Right lobe of liver (tissue), 4 donors: ENCODE results near the gene SLC36A3.

Experiments
- POLR2A ChIP-seq: fragments of 450-650 bp; IDR thresholded peaks from one replicate; pipeline ENCODE4 v1.6.1; 2017; ENCODE audit warnings: antibody characterized with exemption, mild to moderate bottlenecking
- TF ChIP-seq, protein P1 (sequence below), 4 donors: fragments of 200-600 bp in 3 of 4; fragments of 450-650 bp in 1 of 4; IDR thresholded peaks; one replicate each; pipeline versions ENCODE4 v1.5.1 to v1.8.0; 2016 to 2022; ENCODE audit warnings: antibody characterized with exemption in 4 of 4, mild to moderate bottlenecking in 2 of 4
- donor health status: DM: no; HTN: no; CAD: no.
- donor health status: DM: no; HTN: no; CAD: no.
- donor health status: DM: no; HTN: yes; CAD: no.

DNA sequence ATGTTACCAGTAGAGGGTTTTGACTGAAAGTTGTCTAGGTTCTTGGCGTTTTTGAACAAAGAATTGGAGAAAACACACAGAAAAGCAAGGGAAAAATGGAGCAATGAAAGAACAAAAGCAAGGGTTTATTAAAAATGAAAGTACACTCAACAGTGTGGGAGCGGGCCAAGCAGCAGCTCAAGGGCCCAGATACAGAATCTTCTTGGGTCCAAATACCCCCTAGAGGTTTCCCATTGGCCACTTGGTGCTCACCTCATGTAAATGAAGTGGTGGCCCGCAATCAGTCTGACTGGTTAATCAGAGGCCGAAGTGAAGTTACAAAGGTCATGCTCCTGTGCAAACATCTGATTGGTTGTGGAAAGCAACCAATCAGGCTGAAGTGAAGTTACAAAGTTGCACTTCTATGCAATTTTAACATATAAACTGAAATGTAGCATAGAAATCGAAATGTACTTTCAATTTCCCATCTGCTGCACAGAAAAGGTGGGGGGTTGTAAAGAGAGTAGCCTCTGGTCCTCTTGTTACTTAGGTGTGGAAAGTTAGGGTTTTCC is 52.5 kb downstream of the SLC36A3 start:
- TF ChIP-seq, protein P1, sequence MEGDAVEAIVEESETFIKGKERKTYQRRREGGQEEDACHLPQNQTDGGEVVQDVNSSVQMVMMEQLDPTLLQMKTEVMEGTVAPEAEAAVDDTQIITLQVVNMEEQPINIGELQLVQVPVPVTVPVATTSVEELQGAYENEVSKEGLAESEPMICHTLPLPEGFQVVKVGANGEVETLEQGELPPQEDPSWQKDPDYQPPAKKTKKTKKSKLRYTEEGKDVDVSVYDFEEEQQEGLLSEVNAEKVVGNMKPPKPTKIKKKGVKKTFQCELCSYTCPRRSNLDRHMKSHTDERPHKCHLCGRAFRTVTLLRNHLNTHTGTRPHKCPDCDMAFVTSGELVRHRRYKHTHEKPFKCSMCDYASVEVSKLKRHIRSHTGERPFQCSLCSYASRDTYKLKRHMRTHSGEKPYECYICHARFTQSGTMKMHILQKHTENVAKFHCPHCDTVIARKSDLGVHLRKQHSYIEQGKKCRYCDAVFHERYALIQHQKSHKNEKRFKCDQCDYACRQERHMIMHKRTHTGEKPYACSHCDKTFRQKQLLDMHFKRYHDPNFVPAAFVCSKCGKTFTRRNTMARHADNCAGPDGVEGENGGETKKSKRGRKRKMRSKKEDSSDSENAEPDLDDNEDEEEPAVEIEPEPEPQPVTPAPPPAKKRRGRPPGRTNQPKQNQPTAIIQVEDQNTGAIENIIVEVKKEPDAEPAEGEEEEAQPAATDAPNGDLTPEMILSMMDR (IDR thresholded peaks at IDR 0.05) = no peak
- peak; percentile 52 for TF ChIP-seq POLR2A
